GM19438 (cell line): Measurements from ENCODE around the gene ESAM.

ENCODE experiments used
- ATAC-seq: cut with Tn5 transposase; IDR thresholded peaks from one replicate; pipeline ENCODE4 v1.9.1; 2021; ENCODE audit warnings: low read depth; ENCODE audit not compliant: unreplicated experiment

The ESAM gene

DNA sequence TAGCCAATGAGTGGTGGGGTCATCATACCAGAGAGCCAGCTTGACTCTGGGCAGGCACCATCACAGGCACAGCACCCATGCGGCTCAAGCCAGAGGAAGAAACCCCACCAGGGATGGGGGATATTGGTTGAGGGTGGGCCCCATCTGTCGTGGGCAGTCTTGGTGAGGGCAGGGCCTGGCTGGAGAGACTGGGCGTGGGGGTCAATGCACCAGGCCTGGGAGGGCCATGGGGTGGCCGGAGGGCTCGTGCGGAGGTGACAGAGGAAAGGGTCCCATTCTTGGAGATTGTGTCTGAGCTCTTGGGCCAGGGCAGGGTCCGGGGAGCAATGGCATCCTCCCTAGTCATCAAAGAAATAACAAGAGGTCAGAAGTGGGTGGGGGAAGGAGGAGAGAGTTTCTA is 8.5 kb downstream of the ESAM start:
- ATAC-seq = no peak

- ATAC-seq = no peak
Measured at GRCh38 chr11:124753205-124753604, 8.9 kb downstream of the ESAM start.

DNA sequence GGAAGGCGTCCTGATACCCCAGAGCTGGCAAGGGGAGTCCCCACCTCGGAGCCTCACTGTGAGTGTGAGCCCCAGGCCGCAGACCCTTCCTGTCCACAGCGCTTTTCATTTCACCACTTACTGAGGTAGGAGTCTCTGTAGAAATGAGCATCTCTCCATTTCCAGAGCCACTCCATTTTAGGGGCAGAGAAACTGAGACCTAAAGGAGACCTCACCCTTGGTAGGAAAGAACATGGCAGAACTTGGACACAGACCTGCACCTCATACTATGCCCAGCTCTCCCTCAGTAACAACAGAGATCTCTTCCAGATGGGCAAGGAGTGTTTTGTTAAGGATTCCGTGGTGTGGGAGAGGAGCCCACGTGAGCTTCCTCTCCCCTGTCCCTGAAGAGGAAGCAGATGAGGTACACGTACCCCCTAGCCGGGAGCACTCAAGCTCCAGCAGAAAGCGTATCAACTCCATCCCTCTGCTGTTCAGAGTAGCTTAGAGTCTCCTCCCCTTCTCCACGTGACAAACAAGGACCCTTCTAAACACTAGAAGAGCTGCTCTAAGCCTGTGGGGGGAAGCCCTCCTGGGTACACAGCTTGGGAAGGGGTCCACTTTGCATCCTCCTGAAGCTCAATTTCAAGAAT is 9.5 kb downstream of the ESAM start:
- ATAC-seq = no peak

DNA sequence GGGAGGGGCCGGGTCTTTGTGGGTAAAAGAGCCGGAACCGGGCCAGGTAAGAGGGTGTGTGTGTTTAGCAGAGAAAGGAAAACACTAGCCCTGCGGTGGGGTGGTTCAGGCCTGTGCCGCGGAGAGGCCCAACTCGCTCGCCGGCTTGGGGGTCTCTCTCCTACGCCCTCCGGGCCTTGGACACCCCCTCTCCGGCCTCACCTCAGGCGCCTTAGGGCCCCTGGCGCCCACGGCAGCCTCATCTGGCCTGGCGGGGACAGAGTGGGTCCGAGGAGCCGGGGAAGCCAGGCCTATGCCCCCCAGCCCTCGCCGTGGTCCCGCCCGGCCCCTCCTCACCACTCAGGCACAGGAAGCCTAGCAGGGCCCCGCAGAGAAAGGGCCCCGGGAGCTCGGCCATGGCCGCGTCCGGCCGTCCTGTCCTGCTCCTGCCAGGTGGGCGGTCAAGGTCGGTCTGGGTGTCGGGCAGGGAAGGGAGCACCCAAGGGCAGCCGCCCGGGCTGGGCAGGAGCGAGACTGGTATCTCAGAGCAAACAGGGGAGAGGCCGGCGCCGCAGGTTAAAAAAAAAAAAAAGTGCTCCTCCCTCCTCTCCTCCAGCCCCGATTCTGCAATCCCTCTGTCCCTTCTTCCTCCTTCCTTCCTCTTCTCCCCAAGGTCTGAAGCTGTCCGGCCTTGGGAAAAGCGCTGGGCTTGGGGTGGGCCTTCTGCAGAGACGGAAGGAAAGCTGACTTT is 10.2 kb downstream of the ESAM start, which contains the start of gene VSIG2:
Gene VSIG2 (minus strand): TSS at position 515 of the 730 bp plus-strand sequence. CDS start 118 bp downstream, at position 397.
- ATAC-seq = no peak

DNA sequence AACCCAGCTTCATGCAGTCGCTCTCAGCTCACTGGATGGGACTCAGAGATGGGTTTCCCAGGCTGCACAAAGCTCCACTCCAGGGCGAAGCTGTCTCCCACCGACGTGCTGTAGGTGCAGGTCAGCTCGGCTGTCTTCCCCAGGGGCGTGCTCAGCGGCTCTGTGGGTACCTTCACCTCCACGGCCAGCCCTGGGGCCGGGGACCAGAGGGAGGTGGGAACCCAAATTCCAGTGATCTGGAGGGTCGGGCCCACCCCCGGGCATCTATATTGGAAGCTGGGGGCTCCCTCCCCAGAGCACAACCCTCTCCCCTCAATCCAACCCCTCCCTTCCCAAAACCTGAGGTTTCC is 10.7 kb downstream of the ESAM start:
- ATAC-seq = no peak

- ATAC-seq = no peak
Measured at GRCh38 chr11:124749912-124750311, 12.2 kb downstream of the ESAM start.

DNA sequence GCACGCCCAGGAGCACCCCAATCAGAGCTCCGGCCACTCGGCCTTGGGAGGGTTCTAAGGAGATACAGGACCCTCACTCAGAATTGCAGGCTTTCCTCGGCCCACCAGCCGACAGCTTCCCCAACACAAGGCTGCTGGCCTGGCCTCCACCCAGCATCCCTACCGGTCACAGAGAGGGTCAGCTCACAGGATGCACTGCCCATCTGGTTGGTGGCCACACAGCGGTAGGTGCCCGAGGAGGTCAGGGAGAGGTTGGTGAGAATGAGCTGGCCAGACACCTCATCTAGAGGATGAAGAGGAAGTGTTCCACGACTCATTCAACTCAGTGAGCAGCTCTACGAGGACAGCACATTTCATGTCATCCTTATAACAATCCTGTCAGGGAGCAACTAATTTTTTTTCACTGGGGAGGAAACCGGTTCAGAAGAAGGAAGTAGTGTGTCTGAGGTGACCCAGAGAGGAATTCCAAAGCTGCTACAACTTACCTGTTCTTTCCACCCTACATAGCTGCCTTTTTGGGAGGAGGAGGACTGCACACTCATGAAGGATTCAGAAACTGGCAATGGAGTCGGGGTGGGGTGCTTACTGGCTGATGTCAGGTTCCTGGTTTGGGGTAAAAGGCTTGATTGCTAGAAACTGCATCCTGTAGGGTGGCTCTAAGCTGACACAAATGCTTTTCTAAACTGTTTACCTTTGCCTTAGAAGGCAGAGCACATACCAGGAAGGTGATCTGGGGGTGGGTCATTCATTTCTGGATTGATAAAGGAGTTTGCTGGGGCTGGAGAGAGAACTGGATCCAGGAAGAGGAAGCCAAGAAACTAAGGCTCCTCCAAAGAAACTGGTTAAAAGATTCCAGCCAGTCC is 13.4 kb downstream of the ESAM start:
- ATAC-seq = no peak

GRCh38 chr11:124748100-124748418 is 14.0 kb downstream of the ESAM start:
- no peak for ATAC-seq

- no peak for ATAC-seq
Measured at GRCh38 chr11:124747406-124748099, 14.5 kb downstream of the ESAM start.

DNA sequence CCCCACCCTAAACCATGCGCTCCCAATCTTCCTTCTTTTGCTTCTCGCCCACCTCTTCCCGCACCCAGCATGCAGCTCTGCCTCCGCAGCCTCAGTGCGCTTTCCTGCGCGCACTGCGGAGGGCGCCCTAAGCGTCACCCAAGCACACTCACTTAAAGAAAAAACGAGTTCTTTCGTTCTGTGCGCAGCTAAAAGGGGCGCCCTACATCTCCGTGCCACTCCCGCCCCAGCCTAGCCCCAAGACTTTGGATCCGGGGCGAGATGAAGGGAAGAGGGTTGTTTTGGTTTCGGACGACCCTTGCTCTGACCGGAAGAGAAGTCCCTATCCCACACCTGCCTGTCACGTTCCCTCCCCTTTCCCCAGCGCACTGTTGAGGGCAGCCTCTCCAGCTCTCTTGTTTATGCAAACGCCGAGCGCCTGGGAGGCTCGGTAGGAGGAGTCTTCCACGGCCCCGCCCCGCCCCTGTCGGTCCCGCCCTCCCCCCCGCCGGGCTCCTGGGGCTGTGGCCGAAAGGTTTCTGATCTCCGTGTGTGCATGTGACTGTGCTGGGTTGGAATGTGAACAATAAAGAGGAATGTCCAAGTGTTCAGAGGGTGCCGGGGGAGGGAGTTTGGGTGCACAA is 15.4 kb downstream of the ESAM start:
- ATAC-seq = peak; percentile 94

DNA sequence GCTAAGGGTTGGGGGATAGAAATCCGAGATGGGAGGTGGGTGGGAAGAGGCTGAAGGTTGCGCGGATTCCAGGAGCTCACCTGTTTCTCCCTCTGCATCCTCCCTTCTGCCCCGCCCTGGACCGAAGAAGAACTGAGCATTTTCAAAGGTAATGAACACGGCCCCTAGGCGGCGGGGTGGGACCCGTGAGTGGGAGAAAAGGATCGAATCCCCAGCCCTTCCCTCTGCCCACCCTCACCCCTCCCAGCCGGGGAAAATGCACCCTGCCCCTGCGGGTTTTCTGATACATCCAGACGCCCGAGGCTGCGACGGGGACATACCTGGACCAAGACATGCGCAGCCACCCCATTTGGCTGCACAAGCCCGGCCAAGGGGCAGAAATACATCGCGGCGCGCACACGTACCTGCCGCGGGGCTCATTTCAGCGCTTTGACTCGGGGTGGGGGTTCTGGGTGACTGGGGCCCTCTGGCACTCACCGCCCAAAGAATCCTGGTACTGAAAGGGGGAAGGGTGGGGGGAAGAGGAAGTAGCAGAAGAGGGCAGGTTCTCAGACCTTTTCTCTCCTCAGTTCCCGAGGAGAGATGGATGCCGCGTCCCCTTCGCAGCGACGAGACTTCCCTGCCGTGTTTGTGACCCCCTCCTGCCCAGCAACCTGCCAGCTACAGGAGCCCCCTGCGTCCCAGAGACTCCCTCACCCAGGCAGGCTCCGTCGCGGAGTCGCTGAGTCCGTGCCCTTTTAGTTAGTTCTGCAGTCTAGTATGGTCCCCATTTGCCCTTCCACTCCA is 16.1 kb downstream of the ESAM start:
- peak; percentile 35 for ATAC-seq

GRCh38 chr11:124745270-124745834 is 16.7 kb downstream of the ESAM start:
- ATAC-seq = no peak

DNA sequence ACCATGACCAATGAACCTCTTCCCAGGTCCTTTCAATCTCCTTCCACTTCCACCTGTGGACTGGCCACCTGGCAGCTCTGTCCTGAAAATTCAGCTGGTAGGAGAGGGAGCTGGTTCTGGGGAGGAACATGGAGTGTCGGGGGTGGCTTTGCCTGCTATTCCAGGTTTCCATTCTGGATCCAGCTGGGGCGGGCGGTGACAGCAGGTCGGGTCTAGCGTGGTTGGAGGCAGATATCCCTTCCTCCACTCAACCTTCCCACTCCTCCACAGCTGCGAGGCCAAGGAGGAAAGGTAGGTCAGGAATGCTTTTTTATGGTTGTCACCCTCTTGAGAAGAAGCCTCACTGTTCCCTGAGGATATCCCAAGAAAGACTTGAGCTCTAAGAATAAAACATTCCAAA is 19.0 kb downstream of the ESAM start:
- no peak for ATAC-seq

DNA sequence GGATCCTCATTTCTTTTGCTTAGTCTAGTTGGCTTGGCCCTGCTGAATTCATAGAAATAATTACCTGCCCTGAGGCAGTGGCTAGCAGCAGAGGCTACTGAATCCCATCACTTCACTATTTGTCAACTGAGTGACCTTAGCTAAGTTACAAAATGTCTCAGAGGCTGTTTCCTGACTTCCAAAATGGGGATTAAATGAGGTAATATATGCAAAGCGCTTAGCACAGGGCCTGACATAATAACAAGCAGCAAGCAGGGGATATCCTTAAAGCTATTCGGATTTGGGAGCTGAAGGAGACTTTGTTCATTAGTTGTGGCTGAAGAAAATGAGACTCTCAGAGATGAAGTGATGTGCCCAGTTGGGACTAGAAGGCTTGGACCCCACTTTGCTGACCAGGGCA is 19.5 kb downstream of the ESAM start:
- ATAC-seq = no peak

DNA sequence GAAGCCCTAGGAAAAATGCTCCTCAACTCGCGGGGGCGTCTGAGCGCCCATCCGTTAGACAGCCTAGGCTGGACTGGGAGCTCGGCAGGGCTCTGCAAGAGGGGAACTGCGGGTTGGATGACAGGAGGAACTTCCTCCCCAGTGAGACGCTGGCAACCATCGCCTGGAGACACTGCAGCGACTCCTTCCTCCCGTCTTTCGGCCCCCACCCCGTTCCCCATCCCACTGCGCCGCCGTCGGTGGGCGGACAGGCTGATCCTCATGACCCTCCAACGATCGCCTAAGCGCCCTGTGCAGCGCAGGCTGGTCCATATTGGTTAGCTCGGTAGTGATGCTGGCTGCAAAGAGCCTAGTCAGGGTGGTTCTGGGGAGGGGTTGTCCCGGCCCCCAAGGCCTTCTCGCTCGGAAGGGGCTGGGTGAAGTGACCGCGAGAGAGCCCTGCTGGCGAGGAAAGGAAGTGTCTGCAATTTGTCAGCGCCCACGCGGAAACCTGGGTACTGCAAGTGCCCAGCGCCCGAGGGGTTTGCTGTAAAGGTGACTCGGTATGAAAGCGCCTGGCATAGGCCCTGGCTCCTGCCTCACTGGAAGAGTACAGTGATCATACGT is 21.7 kb downstream of the ESAM start:
- ATAC-seq = peak; percentile 48

DNA sequence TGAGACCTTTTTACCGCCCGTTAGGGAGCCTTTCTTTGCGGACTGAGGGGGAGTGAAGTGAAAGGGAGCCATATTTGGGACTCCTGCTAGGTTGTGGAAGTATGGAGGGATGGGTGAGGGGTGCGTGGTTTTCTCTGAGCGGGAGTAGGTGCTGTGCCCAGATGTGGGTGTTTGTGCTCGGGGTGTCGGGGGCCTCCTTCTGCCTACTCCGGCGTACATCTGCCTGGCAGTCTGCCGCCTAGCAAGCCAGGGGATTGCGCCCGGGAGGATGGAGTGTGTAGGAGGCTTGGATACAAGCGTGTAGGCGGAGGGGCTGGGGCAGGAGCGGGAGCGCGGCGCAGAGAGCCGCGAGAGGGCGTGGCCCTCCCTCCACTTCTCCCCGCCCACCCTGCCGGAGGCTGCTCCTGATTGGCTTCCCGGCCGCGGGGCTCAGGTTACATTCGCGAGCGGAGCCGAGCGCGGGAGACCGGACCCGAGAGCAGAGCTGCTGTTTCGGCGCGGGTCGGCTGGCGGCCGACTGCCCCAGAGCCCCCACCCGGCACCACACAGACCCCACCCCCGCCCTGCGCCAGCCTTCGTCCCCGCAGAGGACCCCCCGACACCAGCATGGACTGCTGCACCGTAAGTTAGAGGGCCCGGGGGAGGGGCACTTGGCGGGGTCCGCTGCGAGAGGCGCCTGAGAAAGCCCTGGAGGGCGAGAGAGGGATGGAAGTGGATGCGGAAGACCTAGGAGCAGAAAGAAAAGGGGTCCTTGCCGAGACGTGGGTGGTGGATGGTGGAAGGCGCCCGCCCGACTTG is 22.4 kb downstream of the ESAM start, which contains the start of gene NRGN:
Gene NRGN (plus strand): TSS at position 464 of the 798 bp plus-strand sequence. CDS start 143 bp downstream, at position 607.
- peak; percentile 96 for ATAC-seq

- ATAC-seq = no peak
Measured at GRCh38 chr11:124738713-124739478, 23.2 kb downstream of the ESAM start.
